ENCODE measurements around the gene ZNF669.

Gene ZNF669

DNA sequence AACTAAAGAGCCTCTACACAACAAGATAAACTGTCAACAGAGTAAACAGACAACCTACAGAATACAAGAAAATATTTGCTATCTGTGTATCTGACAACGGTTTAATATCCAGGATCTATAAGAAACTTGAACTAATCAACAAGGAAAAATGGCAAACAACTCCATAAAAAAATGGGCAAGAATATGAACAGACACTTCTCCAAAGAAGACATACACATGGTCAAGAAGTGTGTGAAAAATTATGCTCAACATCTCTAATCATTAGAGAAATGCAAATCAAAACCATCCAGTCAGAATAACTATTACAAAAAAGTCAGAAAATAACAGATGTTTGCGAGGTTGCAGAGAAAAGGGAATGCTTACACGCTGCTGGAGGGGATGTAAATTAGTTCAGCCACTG lies 33.5 kb downstream of the ZNF669 start:
- Histone ChIP-seq H3K27me3 (ENCODE audit: insufficient read depth, poor library complexity, severe bottlenecking) (no peaks in the 10 kb centered on the region), H3K4me3 (replicated peaks; ENCODE audit: insufficient read depth, low read length) (no peak overlapping the region), H3K27ac (replicated peaks) (no peak overlapping the region)
- DNase-seq (ENCODE audit: low read depth in 1 of 2, low spot score in 1 of 2): no peak
- TF ChIP-seq, protein P1, sequence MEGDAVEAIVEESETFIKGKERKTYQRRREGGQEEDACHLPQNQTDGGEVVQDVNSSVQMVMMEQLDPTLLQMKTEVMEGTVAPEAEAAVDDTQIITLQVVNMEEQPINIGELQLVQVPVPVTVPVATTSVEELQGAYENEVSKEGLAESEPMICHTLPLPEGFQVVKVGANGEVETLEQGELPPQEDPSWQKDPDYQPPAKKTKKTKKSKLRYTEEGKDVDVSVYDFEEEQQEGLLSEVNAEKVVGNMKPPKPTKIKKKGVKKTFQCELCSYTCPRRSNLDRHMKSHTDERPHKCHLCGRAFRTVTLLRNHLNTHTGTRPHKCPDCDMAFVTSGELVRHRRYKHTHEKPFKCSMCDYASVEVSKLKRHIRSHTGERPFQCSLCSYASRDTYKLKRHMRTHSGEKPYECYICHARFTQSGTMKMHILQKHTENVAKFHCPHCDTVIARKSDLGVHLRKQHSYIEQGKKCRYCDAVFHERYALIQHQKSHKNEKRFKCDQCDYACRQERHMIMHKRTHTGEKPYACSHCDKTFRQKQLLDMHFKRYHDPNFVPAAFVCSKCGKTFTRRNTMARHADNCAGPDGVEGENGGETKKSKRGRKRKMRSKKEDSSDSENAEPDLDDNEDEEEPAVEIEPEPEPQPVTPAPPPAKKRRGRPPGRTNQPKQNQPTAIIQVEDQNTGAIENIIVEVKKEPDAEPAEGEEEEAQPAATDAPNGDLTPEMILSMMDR (IDR thresholded peaks at IDR 0.05; ENCODE audit: insufficient read depth, low read length): no peak
- TF ChIP-seq POLR2AphosphoS5 (IDR thresholded peaks at IDR 0.05; ENCODE audit: low read depth) (no peak), SPI1 (IDR thresholded peaks at IDR 0.05; ENCODE audit: borderline replicate concordance, low read depth) (no peak), GABPA (IDR thresholded peaks at IDR 0.05; ENCODE audit: low read depth) (no peak)
- TF ChIP-seq, protein P2, sequence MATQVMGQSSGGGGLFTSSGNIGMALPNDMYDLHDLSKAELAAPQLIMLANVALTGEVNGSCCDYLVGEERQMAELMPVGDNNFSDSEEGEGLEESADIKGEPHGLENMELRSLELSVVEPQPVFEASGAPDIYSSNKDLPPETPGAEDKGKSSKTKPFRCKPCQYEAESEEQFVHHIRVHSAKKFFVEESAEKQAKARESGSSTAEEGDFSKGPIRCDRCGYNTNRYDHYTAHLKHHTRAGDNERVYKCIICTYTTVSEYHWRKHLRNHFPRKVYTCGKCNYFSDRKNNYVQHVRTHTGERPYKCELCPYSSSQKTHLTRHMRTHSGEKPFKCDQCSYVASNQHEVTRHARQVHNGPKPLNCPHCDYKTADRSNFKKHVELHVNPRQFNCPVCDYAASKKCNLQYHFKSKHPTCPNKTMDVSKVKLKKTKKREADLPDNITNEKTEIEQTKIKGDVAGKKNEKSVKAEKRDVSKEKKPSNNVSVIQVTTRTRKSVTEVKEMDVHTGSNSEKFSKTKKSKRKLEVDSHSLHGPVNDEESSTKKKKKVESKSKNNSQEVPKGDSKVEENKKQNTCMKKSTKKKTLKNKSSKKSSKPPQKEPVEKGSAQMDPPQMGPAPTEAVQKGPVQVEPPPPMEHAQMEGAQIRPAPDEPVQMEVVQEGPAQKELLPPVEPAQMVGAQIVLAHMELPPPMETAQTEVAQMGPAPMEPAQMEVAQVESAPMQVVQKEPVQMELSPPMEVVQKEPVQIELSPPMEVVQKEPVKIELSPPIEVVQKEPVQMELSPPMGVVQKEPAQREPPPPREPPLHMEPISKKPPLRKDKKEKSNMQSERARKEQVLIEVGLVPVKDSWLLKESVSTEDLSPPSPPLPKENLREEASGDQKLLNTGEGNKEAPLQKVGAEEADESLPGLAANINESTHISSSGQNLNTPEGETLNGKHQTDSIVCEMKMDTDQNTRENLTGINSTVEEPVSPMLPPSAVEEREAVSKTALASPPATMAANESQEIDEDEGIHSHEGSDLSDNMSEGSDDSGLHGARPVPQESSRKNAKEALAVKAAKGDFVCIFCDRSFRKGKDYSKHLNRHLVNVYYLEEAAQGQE (IDR thresholded peaks at IDR 0.05; ENCODE audit: insufficient replicate concordance, low read depth): no peak

DNA sequence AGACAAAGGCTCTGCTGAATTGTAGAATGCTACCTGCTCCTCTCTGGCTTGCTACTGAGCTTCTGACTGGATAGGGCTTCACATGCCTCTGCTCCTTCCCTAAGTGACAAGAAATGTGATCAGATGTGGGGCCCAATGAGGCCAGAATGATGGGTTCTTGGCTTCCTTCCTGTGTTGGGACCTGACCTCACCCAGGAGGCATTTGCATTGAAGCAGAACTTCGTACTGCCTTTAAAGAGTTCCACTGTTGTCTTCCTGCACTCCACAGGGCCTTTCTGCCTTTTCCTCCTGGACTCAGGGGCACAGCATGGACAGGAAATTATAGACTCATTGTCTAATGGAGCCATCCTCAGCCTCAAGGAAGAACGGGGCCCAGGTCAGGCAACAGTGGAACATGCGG lies 39.9 kb downstream of the ZNF669 start:
- H3K27ac ChIP-seq (replicated peaks): no peak overlapping the region
- no peak for DNase-seq (ENCODE audit: low read depth in 1 of 2, low spot score in 1 of 2)
- H3K4me3 ChIP-seq (replicated peaks; ENCODE audit: insufficient read depth, low read length): no peak overlapping the region
- H3K27me3 ChIP-seq (ENCODE audit: insufficient read depth, poor library complexity, severe bottlenecking): no peaks in the 10 kb centered on the region
- TF ChIP-seq, protein P2 (IDR thresholded peaks at IDR 0.05; ENCODE audit: insufficient replicate concordance, low read depth): no peak
- TF ChIP-seq, protein P1 (IDR thresholded peaks at IDR 0.05; ENCODE audit: insufficient read depth, low read length): no peak
- no peak for TF ChIP-seq SPI1 (IDR thresholded peaks at IDR 0.05; ENCODE audit: borderline replicate concordance, low read depth)
- TF ChIP-seq POLR2AphosphoS5 (IDR thresholded peaks at IDR 0.05; ENCODE audit: low read depth): no peak
- TF ChIP-seq GABPA (IDR thresholded peaks at IDR 0.05; ENCODE audit: low read depth): no peak

DNA sequence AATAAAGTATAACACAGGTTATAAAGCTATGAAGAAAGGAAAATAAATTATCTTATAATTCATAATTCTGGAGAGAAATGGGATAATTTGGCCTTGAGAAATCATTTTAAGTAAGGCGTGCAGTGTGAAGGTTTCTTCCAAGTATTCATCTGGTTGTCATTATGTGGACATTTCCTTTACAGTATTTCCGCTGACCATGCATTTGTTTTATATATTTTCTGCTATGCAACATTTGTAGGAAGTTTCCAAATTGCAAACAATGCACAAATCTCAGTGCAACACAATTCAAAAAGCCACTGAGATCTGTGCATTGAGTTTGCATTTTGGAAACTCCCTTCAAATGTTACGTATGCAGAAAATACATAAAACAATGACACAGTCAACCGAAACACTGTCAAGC lies 43.4 kb downstream of the ZNF669 start:
- Histone ChIP-seq H3K27me3 (ENCODE audit: insufficient read depth, poor library complexity, severe bottlenecking) (no peaks in the 10 kb centered on the region), H3K27ac (replicated peaks) (no peak overlapping the region), H3K4me3 (replicated peaks; ENCODE audit: insufficient read depth, low read length) (no peak overlapping the region)
- DNase-seq (ENCODE audit: low read depth in 1 of 2, low spot score in 1 of 2): no peak
- TF ChIP-seq GABPA (IDR thresholded peaks at IDR 0.05; ENCODE audit: low read depth): no peak
- no peak for TF ChIP-seq SPI1 (IDR thresholded peaks at IDR 0.05; ENCODE audit: borderline replicate concordance, low read depth)

DNA sequence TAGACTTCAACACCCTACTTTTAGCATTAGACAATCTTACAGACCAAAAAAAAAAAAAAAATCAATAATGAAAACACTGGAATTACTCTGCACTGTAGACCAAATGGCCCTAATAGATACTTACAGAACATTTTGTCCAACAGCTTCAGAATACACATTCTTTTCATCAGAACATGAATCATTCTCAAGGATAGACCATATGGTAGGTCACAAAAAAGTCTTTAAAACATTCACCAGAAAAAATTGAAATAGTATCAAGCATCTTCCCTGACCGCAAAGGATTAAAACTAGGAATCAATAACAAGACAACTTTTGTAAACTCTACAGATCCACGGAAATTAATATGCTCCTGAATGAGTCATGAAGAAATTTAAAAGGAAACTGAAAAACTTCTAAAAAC lies 48.1 kb downstream of the ZNF669 start:
- TF ChIP-seq, protein P1 (IDR thresholded peaks at IDR 0.05; ENCODE audit: insufficient read depth, low read length): no peak
- TF ChIP-seq GABPA (IDR thresholded peaks at IDR 0.05; ENCODE audit: low read depth): no peak
- TF ChIP-seq, protein P2 (IDR thresholded peaks at IDR 0.05; ENCODE audit: insufficient replicate concordance, low read depth): no peak
- TF ChIP-seq POLR2AphosphoS5 (IDR thresholded peaks at IDR 0.05; ENCODE audit: low read depth): no peak
- no peak for TF ChIP-seq SPI1 (IDR thresholded peaks at IDR 0.05; ENCODE audit: borderline replicate concordance, low read depth)
- Histone ChIP-seq H3K27ac (replicated peaks) (no peak overlapping the region), H3K4me3 (replicated peaks; ENCODE audit: insufficient read depth, low read length) (no peak overlapping the region), H3K27me3 (ENCODE audit: insufficient read depth, poor library complexity, severe bottlenecking) (no peaks in the 10 kb centered on the region)
- no peak for DNase-seq (ENCODE audit: low read depth in 1 of 2, low spot score in 1 of 2)

Measured in HL-60 (cell line).